GM12878 (cell line): ENCODE data around the gene NTM. TPM values are rescaled to one million over a fixed set of nuclear protein-coding genes. Genes with fewer than 3 reads are reported as not detected.

ENCODE experiments used
- ATAC-seq: fragments of 200-7000 bp; cut with Tn5 transposase; 3 replicates; pipeline ENCODE4 v1.9.1; 2020; ENCODE audit warnings: mild to moderate bottlenecking, moderate library complexity
- BruUV-seq: library from RNA; stranded (reverse); fragments of 400-500 nt; replicated peaks from 2 replicates; lab custom pipeline; 2021; lab: Mats Ljungman, UMichigan
- CTCF ChIA-PET: fragments of 300-600 bp; sonication (Branson Sonifier 250); formaldehyde crosslinking; extraction: SDS; loops from one replicate; lab custom pipeline; 2021; ENCODE audit warnings: inconsistent platforms; lab: Yijun Ruan, JAX
- POLR2A ChIA-PET: fragments of 350-600 bp; formaldehyde crosslinking; extraction: SDS; loops from one replicate; lab custom pipeline; 2021; ENCODE audit warnings: inconsistent platforms; lab: Charles Lee
- RAD21 ChIA-PET: fragments of 300-600 bp; sonication (Branson Sonifier 250); formaldehyde crosslinking; loops from one replicate; lab custom pipeline; 2023; ENCODE audit warnings: antibody characterized with exemption; ENCODE audit not compliant: unreplicated experiment; lab: Charles Lee
- SMC1A ChIA-PET: fragments of 300-600 bp; sonication (Branson Sonifier 250); formaldehyde crosslinking; loops from one replicate; lab custom pipeline; 2023; ENCODE audit not compliant: unreplicated experiment, uncharacterized antibody; lab: Charles Lee
- DNase-seq: peaks from one replicate; pipeline ENCODE4 v3.0.0-alpha.2; 2011; ENCODE audit warnings: low read depth, low spot score
- FAIRE-seq: peaks from 3 replicates; lab custom pipeline; 2011; peaks lifted over from hg19 to GRCh38; lab: Jason Lieb, UNC
- H2AFZ ChIP-seq: 2 replicates; pipeline ENCODE4 v1.6.0; 2011; ENCODE audit warnings: low read depth, low read length, control low read depth; ENCODE audit not compliant: control insufficient read depth
- H3K27ac ChIP-seq: 2 replicates; pipeline ENCODE4 v1.5.1; 2011; ENCODE audit warnings: control low read depth; ENCODE audit not compliant: control insufficient read depth, insufficient read depth
- H3K27me3 ChIP-seq, 2 experiments: replicated peaks in 1 of 2; 2 replicates each; pipeline versions ENCODE4 v1.6.0 to v1.6.1; 2011; ENCODE audit warnings: low read length in 1 of 2; ENCODE audit not compliant: control insufficient read depth in 2 of 2, insufficient read depth in 2 of 2
- H3K36me3 ChIP-seq, 2 experiments: 2 replicates each; pipeline ENCODE4 v1.5.1; 2011; ENCODE audit warnings: low read length in 1 of 2; ENCODE audit not compliant: control insufficient read depth in 2 of 2, insufficient read depth in 2 of 2
- H3K4me1 ChIP-seq: 2 replicates; pipeline ENCODE4 v1.6.1; 2011; ENCODE audit warnings: mild to moderate bottlenecking, low read length, moderate library complexity, mixed read lengths; ENCODE audit not compliant: control insufficient read depth, insufficient read depth
- H3K4me2 ChIP-seq: 2 replicates; pipeline ENCODE4 v1.6.0; 2011; ENCODE audit warnings: control low read depth; ENCODE audit not compliant: control insufficient read depth, insufficient read depth
- H3K4me3 ChIP-seq: fragments of 200-600 bp; sonication (generic); 2 replicates; pipeline ENCODE4 v1.5.1; 2016
- H3K79me2 ChIP-seq: 2 replicates; pipeline ENCODE4 v1.6.0; 2011; ENCODE audit warnings: low read length; ENCODE audit not compliant: control insufficient read depth, insufficient read depth
- H3K9ac ChIP-seq: 2 replicates; pipeline ENCODE4 v1.8.0; 2011; ENCODE audit warnings: low read length, control low read depth, mixed read lengths; ENCODE audit not compliant: control insufficient read depth, insufficient read depth
- H3K9me3 ChIP-seq: replicated peaks from 3 replicates; pipeline ENCODE4 v1.5.1; 2011; ENCODE audit warnings: mild to moderate bottlenecking, low read length; ENCODE audit not compliant: control insufficient read depth, insufficient read depth
- H4K20me1 ChIP-seq: 2 replicates; pipeline ENCODE4 v1.6.0; 2011; ENCODE audit not compliant: control insufficient read depth, insufficient read depth
- BRCA1 ChIP-seq: IDR thresholded peaks from 2 replicates; pipeline ENCODE4 v1.6.1; 2011; ENCODE audit warnings: low read depth, low read length, improper control_type of control experiment
- GATAD2B ChIP-seq: fragments of 450-650 bp; conservative IDR thresholded peaks from 2 replicates; pipeline ENCODE4 v1.6.1; 2017; ENCODE audit warnings: low read depth, mild to moderate bottlenecking, moderate library complexity
- IKZF1 ChIP-seq: fragments of 450-650 bp; conservative IDR thresholded peaks from 2 replicates; pipeline ENCODE4 v1.6.1; 2017; ENCODE audit warnings: antibody characterized with exemption, mild to moderate bottlenecking
- IRF5 ChIP-seq: fragments of 450-650 bp; IDR thresholded peaks from 2 replicates; pipeline ENCODE4 v1.6.1; 2017; ENCODE audit warnings: borderline replicate concordance
- KLF5 ChIP-seq: fragments of 450-650 bp; IDR thresholded peaks from 2 replicates; pipeline ENCODE4 v1.6.1; 2014; ENCODE audit warnings: mild to moderate bottlenecking; ENCODE audit not compliant: partially characterized antibody
- LARP7 ChIP-seq: fragments of 450-650 bp; IDR thresholded peaks from 2 replicates; pipeline ENCODE4 v1.6.1; 2017; ENCODE audit warnings: mild to moderate bottlenecking
- MAX ChIP-seq: IDR thresholded peaks from 2 replicates; pipeline ENCODE4 v1.6.1; 2012; ENCODE audit warnings: low read depth, low read length, improper control_type of control experiment
- MXI1 ChIP-seq: fragments of 150-350 bp; IDR thresholded peaks from 2 replicates; pipeline ENCODE4 v1.6.1; 2011; ENCODE audit warnings: low read depth, mild to moderate bottlenecking, inconsistent platforms, low read length, improper control_type of control experiment
- NBN ChIP-seq: fragments of 450-650 bp; IDR thresholded peaks from 2 replicates; pipeline ENCODE4 v1.6.1; 2016
- POLR2AphosphoS5 ChIP-seq: IDR thresholded peaks from 2 replicates; pipeline ENCODE4 v1.6.1; 2011; ENCODE audit warnings: mild to moderate bottlenecking, low read length, inconsistent platforms
- POU2F2 ChIP-seq: IDR thresholded peaks from 3 replicates; pipeline ENCODE4 v1.6.1; 2011; ENCODE audit warnings: low read depth, mild to moderate bottlenecking, low read length, borderline replicate concordance
- RBBP5 ChIP-seq: fragments of 200-600 bp; sonication (generic); conservative IDR thresholded peaks from 2 replicates; pipeline ENCODE4 v1.6.1; 2016
- RCOR1 ChIP-seq: conservative IDR thresholded peaks from 2 replicates; pipeline ENCODE4 v1.6.1; 2012; ENCODE audit warnings: low read depth, low read length, improper control_type of control experiment
- REST ChIP-seq: IDR thresholded peaks from 2 replicates; pipeline ENCODE4 v1.6.1; 2012; ENCODE audit warnings: mild to moderate bottlenecking, low read depth, low read length
- TCF3 ChIP-seq: IDR thresholded peaks from 2 replicates; pipeline ENCODE4 v1.6.1; 2012; ENCODE audit warnings: low read depth, mild to moderate bottlenecking, low read length, borderline replicate concordance; ENCODE audit not compliant: insufficient read depth
- YBX1 ChIP-seq: fragments of 450-650 bp; IDR thresholded peaks from 2 replicates; pipeline ENCODE4 v1.6.1; 2016; ENCODE audit warnings: antibody characterized with exemption
- ZBTB40 ChIP-seq: fragments of 450-650 bp; IDR thresholded peaks from 2 replicates; pipeline ENCODE4 v1.6.1; 2016; ENCODE audit warnings: mild to moderate bottlenecking, moderate library complexity, borderline replicate concordance
- WGBS: methylation state at CpG from one replicate; pipeline ENCODE4 v1.1.6; 2016; ENCODE audit warnings: low lambda C conversion rate; ENCODE audit not compliant: insufficient replicate concordance, insufficient coverage; ENCODE audit errors: missing lambda C conversion rate; 5-methylcytosine and 5-hydroxymethylcytosine counted together
- in situ Hi-C: fragments of 300-500 bp; cut with MboI; formaldehyde crosslinking; loops from 9 replicates; pipeline ENCODE4 v1.14.3; 2018; ENCODE audit warnings: mixed read lengths
- intact Hi-C: fragments of 100-400 bp; cut with micrococcal nuclease; formaldehyde crosslinking; loops from one replicate; pipeline ENCODE4 v1.14.2; 2022; ENCODE audit not compliant: unreplicated experiment
- polyA plus RNA-seq, 11 experiments: library from polyadenylated mRNA; depleted of rRNA in 4 of 11; unstranded in 6 of 11; stranded (reverse) in 5 of 11; fragments of >200 nt; fragmentation: Nextera tagmentation in 4 of 11; fragmentation: Illumina TruSeq in 1 of 11; extraction: Ambion mirVana in 4 of 11; extraction: Trizol in 1 of 11; gene quantifications; 1 replicate in 1 of 11; 2 replicates in 10 of 11; pipeline versions ENCODE4 v1.2.1 to v1.2.3, GENCODE V29; 2011 to 2016; ENCODE audit warnings: inconsistent platforms in 2 of 11, missing spikeins in 2 of 11, low read depth in 1 of 11
- total RNA-seq, 4 experiments: library from RNA; depleted of rRNA in 3 of 4; stranded (reverse); fragments of >200 nt in 3 of 4; fragmentation: Illumina TruSeq in 1 of 4; extraction: Trizol in 1 of 4; gene quantifications; 2 replicates each; pipeline versions ENCODE4 v1.2.1 to v1.2.3, GENCODE V29; 2013 to 2021

The NTM gene
- total and polyA plus RNA-seq, 10 of the 15 experiments (the other 5 are each of a cell fraction or from before 2014, with no cell fraction given): not detected

GRCh38 chr11:131510662-131511061 is 140.2 kb downstream of the NTM start:
- H3K4me1 ChIP-seq: no peaks in the 10 kb centered on the region
- WGBS: 0% methylated on average over 8 of the region's 8 CpGs
- intact Hi-C loops: loop anchor here (10.0 kb wide), 1 partner anchor 266 kb away; no protein-coding TSS in a partner anchor
- TF ChIP-seq GATAD2B (no peak), REST (no peak), ZBTB40 (no peak), IKZF1 (no peak), MAX (no peak), MXI1 (no peak), TCF3 (no peak), POU2F2 (no peak), LARP7 (no peak), YBX1 (no peak), KLF5 (no peak), NBN (no peak), RCOR1 (no peak), BRCA1 (no peak), RBBP5 (no peak), IRF5 (no peak), POLR2AphosphoS5 (no peak)

More at GRCh38 chr11:131510662-131511061, 140.2 kb downstream of the NTM start:
- no peak overlapping the region for H3K27ac ChIP-seq
- POLR2A ChIA-PET: no interaction called here
- no peaks in the 10 kb centered on the region for H4K20me1 ChIP-seq
- no peak overlapping the region for H2AFZ ChIP-seq
- no peak overlapping the region for H3K9ac ChIP-seq
- no peak for FAIRE-seq
- H3K79me2 ChIP-seq: no peaks in the 10 kb centered on the region
- CTCF ChIA-PET: interaction anchor here (4.9 kb wide), 1 partner anchor 446 kb away, joined by 36 read pairs; no protein-coding TSS in a partner anchor
- H3K9me3 ChIP-seq: no peaks in the 10 kb centered on the region
- SMC1A ChIA-PET: interaction anchor here (2.0 kb wide), 1 partner anchor 446 kb away, joined by 8 read pairs; no protein-coding TSS in a partner anchor
- no peaks in the 10 kb centered on the region for H3K36me3 ChIP-seq
- no peak for ATAC-seq
- RAD21 ChIA-PET: interaction anchor here (0.9 kb wide), 1 partner anchor 265 kb away, joined by 3 read pairs; no protein-coding TSS in a partner anchor
- BruUV-seq: no TSS peak
- H3K4me3 ChIP-seq: no peak overlapping the region
- in situ Hi-C loops: loop anchor here (5.0 kb wide), 1 partner anchor 443 kb away; no protein-coding TSS in a partner anchor
- DNase-seq: no peak
- no peak overlapping the region for H3K4me2 ChIP-seq
- H3K27me3 ChIP-seq: no peaks in the 10 kb centered on the region
